GM19025 (cell line): ENCODE results near the gene CACNA1C.

Source experiments
- ATAC-seq: cut with Tn5 transposase; IDR thresholded peaks from one replicate; pipeline ENCODE4 v1.9.1; 2021; ENCODE audit warnings: mild to moderate bottlenecking, low read depth, moderate library complexity; ENCODE audit not compliant: unreplicated experiment

The CACNA1C gene

DNA sequence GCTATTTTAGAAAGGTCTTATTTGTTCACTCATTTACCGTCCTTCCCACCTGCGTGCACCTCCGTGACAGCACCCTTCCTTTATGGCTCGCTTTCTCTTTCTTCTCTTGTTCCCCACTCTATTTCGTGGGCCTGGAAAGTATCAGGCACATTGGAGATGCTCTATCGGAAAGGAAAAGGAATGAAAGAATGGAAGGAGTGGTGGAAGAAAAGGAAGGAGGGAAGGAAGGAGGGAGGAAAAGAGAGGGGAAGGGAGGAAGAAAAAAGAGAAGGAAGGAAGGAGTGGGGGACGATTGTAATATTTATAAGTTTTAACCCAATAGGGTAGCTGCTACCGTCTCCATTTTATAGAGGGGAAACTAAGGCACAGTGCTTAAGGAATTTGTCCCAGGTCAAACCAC lies 363.4 kb downstream of the CACNA1C start:
- ATAC-seq, result no peak

DNA sequence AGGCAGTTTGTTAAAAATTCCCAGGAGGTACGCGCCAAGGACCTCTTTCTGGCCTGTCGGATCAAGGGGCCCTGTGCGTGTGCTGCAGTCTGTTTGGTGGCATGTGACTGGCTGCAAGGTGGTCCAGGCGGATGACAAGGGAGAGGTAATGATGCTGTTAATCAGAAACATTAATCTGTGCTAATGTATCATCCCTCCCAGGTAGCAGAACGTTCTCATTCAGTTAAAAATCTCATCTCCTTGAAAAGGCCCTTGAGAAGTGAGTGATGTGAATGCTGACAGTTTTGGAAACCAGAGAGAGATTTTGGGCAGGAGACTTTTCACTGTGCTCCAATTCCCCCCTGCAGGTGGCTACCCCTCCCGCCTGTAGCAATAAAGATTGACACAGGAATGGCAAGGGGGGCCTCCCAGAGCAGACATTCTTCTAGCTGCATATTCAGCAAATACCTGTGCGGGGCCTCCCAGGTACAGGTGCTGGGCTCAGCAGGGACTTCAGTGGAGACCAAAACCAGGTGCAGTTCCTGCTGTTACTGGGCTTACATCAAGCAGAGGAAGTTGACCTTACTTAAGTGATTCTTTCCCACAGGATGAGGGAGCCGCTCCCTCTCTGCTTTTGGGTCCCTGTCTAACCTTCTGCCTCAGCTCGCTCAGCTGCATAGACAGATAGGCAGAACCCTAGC lies 364.8 kb downstream of the CACNA1C start:
- no peak for ATAC-seq

DNA sequence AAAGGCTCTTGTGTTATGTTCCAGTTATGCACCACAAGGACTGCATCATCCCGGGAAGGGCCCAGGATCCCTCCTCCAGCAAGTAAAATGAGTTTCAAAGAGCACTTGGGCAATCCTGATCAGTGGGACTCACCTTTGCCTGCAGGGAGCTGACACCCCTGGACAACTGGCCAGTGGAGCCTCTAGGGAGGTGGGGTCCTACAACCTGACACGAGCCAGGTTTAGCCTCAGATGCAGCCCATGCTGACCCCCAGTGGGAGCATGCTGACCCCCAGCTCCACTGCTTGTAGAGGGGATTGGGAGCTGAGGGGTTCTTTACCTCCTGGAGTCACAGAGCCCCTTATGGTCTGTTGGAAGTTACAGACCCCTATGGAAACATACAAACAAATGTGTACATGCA lies 365.8 kb downstream of the CACNA1C start:
- no peak for ATAC-seq

DNA sequence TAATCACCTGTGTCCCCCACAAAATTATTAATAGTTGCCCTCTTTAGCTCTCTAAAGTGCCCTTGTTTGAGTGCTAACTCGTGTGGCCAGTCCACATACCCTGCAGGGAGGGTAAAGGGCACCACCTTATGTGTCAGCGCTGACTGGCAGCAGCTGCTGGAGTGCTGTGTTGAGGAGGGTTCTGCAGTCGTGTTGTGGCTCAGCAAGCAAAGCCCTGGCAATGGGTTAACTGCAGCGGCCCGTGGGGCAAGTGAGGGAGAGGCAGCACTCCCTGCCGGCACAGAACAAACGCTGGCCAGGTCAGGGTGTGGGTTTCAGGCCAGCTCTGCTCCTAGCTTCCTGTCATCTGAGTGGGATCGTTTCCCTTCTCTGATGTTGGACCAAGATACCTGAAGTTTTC lies 369.8 kb downstream of the CACNA1C start:
- no peak for ATAC-seq

DNA sequence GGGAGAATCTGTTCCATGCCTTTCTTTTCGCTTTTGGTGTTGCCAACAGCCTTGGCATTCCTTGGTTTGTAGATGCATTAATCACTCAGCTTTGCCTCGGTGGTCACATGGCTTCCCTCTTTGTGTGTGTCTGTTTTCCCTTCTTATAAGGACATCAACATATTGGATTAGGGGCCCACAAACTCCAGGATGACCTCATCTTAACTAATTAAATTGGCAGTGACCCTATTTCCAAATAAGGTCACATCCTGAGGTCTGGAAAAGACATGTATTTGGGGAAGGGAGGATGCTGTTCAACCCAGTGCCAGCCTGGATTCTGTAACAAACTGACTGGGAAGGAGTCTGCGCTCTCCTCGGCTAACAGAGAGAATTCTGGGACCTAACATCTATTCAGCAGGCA lies 376.2 kb downstream of the CACNA1C start:
- no peak for ATAC-seq

DNA sequence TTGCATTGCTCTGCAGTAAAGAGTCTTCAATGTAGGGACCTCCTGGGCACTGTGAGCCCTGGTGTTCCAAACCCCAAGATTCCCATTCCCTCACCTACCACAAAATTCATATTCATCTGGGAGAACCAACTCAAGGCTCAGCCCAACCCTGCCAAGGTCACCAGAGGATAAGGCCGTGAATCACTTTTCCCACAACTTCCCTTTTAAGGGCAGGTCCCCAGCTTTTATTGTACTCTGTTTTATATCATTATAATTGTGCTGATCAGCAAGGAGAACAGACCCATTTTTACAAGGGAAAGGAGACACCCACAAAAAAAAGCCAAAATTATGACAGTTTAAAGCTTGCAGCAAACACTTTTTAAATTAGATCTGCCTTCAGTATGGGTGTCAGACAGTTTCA lies 379.0 kb downstream of the CACNA1C start:
- no peak for ATAC-seq

DNA sequence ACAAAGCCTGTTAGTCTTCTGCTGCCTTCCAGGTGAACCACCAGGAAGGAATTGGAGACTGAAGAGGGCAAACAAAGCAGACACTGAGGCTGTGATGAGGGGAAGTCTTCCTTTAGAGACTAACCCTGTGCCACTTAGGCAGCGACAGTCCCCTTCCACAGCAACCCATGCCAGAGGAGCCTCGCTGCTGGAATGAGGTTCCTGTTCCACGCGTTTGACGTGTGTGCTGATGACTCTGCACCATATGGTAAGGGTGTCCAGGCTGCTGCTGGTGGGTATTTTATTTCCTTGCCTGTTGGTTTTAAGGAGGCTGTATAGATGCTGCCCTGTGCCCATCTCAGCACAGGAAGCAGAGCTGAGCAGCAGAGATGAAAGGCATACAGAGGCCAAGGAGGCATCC lies 380.1 kb downstream of the CACNA1C start:
- no peak for ATAC-seq

DNA sequence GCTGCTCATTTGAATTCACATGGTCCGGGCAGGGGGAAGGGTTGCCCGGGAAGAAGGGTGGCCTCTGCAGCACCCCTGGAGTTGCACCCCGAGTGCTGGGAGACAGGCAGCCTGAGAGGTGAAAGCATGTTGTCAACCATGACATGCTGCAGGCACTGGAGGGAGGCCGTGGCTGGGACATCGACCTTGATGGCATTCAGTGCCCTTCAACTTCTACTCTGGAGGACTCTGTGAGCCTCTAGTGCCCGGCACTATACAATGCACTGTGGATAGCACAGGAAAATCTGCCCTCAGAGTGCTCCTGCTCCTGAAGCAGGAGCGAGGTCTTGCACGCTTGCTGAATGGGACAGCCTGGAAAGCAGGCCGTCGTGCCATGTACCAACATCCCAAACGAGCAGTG lies 382.7 kb downstream of the CACNA1C start:
- no peak for ATAC-seq

DNA sequence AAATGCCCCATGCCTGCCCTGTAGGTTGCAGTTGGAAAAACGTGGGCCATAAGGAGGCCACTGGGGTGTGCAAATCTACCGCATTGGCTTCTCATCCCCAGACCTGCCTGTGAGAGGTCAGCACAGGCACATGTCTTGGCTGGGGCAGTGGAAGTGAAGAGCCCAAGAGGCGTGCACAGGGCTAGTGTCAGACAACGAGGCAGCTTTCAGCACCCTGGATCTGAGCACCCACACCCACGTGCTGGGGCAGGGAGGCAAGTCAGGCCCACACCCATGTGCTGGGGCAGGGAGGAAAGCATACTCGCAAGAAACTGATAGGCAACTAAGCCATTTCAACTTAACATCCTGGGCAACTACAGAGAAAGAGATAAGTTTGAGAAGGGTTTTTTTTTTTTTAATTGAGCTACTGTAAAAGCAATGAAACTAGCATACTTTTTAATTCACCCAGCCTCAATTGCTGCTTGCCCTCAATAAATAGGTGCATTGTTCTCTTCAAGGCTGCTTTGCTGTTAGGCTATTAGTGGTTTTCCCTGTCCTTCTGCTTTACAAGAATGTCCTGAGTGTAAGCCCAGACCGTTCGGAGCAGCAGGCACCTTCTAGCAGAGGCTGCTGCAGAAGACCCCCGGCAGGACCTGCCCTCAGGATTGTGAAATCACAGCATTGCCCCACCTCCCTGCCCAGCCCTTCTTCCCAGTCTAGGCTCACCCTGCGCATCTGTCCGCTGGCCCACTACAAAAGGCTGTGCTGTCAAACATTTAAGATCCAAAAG lies 386.7 kb downstream of the CACNA1C start:
- no peak for ATAC-seq

DNA sequence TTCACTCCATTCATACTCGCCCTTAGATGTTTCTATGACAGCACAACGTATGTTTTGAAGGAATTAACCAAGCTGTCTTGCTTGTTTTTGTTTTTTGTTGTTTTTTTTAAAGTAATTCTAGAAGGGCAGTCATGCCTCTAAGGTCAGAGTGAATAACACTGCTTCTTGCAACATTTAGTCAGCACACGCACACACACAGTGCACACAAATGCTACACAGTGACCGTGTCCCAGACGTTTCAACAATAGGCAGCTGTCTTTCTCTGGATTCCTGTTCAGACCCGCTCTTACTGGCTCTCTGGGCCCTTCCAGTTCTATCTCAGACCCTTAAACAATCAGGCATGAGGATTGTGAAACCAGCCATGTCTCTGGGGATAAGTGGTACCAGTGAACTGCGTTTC lies 391.0 kb downstream of the CACNA1C start:
- no peak for ATAC-seq

DNA sequence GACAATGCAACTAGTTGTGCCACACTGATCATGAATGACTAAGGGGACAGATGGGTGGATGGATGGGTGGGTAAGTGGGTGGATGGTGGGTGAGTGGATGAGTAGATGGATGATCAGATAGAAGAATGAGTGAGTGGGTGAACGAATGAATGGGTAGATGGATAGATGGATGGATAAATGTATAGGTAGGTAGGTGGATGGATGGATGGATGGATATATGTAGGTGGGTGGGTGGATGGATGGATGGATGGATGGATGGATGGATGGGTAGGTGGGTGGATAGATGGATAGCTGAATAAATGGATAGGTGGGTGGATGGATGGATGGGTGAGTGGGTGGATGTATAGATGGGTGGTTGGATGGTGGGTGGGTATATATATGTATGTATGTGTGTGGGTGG lies 393.2 kb downstream of the CACNA1C start:
- no peak for ATAC-seq

DNA sequence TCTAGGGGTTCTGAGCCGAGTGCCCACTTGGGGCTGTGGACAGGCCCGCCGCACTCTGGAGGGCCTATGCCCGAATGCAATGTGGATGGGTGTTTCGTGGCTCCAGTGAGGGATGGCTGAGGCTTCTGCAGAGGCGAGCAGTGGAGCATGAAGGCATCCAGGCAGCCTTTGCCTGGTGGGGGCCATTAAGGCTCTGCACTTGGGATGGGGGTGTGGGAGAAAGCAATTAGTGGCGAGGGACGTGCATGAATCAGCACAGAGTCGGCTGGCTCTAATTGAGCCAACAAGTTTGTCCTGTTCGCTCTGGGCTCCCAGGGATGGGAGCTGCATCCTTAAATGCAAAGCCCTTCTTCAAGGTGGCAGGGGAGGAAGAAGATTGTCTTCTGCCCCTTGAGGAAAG lies 395.1 kb downstream of the CACNA1C start:
- no peak for ATAC-seq

DNA sequence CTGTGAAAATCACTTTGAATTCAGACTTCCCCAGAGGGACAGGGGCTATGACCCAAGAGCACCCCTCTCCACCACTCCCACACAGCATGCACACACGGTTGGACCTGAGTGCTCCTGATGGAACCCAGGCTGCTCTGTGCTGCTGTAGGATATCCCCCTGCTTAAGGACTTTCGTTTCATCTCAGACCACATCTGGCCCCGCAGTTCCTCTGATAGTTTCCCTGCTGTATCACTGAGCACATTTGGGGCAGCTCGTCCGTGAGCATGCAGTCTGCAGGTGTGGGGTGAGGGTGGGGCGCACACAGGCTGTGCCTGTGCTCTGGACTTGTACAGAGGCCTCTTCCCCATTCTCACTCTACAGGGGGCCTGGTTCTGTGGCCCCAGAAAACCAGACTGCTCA lies 396.8 kb downstream of the CACNA1C start:
- no peak for ATAC-seq

DNA sequence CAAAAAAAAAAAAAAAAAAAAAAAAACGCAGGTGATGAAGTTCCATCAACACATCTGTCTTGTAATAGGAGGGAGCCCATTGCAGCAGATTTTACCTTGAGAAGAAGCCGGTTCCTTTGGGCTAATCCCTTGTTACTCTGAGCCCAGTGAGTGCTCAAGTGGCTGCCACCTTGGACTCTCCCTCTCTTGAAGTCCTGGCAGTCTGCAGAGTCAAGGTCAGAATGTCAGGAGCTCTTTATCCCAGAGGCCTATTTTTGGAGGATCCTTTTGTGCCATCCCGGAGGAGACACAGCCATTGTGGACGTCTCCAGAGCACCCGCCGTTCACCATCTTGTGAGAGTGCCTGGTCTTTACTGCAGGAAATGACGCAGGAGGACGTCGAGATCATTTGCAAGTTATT lies 397.8 kb downstream of the CACNA1C start:
- ATAC-seq, result no peak

DNA sequence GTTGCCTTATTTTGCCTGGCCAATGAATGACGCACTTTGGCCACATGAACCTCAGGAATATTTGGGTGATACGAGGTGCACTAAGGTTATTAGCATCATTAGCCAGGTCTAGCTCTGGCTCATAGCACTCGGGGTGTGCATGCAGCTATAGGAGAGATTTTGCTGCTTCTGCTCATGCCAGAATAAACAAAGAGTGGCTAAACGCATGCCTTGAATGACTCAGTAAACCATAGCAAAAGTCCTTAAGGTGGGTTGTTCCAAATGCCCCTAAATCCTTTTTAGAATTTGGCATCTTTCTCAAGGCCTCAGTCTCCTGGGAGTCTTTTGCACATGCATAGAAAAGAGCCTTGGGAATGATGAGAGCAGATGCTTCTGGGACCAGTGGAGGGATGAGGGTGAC lies 398.2 kb downstream of the CACNA1C start:
- no peak for ATAC-seq

DNA sequence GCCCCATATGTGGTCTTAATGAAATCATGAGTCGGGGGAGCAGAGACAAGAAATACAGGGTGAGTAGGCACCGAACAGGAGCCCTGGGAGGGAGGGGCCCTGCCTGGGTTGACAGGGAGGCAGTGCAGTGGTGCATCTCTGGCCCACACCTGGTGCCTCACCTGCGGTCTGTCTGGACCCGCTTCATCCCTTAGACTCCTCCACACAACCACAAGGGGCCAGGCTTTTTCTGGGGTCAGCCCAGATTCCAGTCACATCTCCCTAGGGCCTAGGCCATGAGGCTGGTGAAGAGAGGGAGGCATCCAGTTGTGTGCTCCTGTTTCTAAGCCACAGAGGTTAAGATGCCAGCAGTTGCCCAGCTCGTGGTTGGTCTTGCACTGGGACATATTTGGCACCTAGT lies 398.7 kb downstream of the CACNA1C start:
- ATAC-seq, result no peak

DNA sequence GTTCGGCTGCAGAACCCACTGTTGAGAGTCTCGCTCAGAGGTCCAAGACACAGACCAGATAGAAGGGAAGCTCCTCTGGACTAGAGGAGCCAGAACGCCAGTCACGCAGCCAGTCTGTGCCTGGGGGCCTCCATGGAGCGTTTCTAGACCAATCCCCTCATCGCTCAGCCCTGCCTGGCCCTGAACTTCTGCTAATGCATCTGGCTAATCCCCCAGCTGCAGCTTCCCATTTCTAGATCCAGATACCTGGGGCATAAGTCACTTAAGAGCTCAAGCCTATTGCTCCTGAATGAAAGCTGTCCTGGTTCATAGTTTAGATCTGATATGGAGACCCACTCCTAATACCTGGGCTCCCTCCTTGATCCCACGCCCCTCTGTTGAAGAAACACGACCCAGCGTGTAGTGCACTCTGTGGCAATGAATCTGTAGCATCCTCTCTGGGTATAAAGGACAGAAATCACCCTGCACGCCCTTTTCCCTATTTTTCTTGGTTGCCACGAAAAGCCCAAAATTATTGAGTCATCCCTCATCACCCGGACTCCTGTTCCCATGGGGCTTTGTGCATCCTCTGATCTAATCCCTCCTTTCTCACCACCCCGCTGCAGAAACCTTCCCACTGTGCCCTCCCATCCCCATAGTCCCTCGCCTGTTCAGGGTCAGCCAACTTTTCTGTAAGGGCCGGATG lies 400.4 kb downstream of the CACNA1C start:
- ATAC-seq, result no peak

DNA sequence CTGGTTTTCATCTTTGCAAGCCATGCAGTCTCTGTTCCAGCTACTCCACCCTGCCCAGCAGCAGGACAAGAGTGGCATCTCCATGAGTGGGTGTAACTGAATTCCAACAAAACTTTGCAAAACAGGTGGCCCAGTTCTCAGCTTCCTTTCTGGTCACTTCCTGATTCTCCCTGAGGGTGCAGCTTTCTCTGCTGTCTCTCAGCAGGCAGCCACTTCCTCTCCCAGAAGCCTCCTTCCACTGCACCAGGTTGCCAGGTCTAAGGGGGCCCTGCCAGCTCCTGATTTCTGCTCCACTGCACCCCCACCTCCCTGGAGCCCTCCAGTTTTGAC lies 400.9 kb downstream of the CACNA1C start:
- no peak for ATAC-seq

DNA sequence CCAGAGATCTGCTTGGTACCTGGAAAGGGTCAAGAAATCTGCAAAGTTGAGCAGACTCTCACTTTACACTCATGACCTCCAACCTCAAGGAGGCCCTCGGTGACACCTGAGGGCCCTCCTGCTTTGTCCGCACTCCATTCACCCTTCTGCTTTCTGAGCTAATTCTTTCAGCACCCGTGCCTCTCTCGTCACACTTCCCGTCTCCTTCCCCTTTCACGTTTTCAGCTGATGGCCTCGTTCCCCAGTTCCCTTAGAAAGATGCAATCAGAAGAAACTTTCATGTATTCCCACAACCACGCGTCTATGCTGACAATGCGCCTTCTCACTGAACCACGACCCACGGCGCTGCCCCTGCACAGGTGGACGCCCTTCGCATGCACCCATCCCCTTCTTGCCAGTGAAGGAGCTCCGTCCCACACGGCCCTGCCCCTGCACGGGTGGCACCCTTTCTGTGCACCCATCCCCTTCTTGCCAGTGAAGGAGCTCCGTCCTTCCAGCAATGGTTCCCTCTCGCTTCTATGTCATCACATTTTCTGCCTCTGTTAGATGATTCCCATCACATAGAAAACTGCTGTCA lies 401.9 kb downstream of the CACNA1C start:
- no peak for ATAC-seq

DNA sequence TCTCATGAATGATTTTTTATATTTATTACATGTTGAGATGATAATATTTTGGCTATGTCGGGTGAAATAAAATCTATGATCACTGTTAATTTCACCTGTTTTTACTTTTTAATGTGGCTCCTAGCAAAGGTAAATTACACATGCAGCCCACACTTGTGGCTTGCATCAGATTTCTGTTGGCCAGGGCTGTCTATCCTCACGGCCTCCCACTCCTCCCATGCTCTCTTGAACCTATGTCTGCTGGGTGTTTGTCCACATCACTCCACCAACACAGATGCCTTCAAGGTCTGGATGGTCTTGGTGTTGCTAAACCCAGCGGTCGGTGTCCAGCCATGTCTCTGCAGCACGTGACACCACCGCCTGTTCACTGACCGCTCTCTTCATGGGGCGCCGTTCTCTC lies 402.6 kb downstream of the CACNA1C start:
- no peak for ATAC-seq

DNA sequence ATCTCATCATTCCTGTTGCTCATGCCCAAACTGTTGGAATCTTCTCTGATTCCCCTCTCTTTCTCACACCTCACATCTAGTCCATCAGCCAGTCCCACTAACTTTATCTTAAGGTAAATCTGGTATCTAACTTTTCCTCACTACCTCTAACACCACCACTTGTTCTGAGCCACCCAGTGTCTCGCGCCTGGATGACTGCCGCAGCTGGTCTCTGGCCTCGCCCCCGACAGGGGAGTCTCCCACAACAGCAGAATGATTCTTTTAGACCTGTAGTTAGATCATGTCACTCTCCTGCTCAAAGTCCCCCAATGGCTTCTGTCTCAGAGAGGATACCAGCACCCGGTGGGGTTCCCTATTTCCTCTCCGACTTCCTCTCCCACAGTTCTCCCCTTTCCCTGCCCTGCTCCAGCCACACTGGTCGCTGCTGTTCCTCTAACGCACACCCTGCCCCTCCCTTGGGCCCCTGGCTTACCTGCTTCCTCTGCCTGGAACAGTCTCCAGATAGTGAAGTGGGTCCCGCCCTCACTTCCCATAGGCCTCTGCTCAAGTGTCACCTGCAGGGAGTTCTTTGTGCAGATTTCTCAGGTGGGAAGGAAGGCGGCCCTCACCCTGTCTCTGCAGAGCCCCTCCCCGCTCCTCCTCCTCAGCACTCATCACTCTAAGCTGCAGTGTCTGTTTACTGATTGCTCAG lies 403.5 kb downstream of the CACNA1C start:
- no peak for ATAC-seq
